HCT116 (cell line): ENCODE data around the gene ALDH1L2. TPM values are rescaled to one million over a fixed set of nuclear protein-coding genes. Genes with fewer than 3 reads are reported as not detected.

ENCODE experiments used
- ATAC-seq: fragments of 200-7000 bp; cut with Tn5 transposase; 2 replicates; pipeline ENCODE4 v1.9.1; 2020; ENCODE audit warnings: mild to moderate bottlenecking, moderate library complexity
- BruUV-seq: library from RNA; stranded (reverse); fragments of 400-500 nt; replicated peaks from 2 replicates; lab custom pipeline; 2021; lab: Mats Ljungman, UMichigan
- CTCF ChIA-PET: fragments of 300-600 bp; sonication (Branson Sonifier 250); formaldehyde crosslinking; loops from one replicate; lab custom pipeline; 2021; ENCODE audit warnings: antibody characterized with exemption; lab: Charles Lee
- POLR2A ChIA-PET: fragments of 300-600, 350-600 bp; sonication (Branson Sonifier 250); formaldehyde crosslinking; loops from one replicate; lab custom pipeline; 2021; ENCODE audit warnings: antibody characterized with exemption; lab: Charles Lee
- RAD21 ChIA-PET, 2 experiments: fragments of 300-600 bp; sonication (Branson Sonifier 250); formaldehyde crosslinking; loops; one replicate each; lab custom pipeline; 2023; ENCODE audit warnings: low total read pairs in 2 of 2; ENCODE audit not compliant: uncharacterized antibody in 2 of 2, unreplicated experiment in 2 of 2, low non-redundant PET in 1 of 2; lab: Charles Lee
- DNase-seq: peaks from one replicate; pipeline ENCODE4 v3.0.0-alpha.2; 2010; ENCODE audit warnings: low read depth, low spot score
- H2AFZ ChIP-seq: fragments of 200-600 bp; shearing (Covaris generic), sonication (generic); 2 replicates; pipeline ENCODE4 v1.6.1; 2017; ENCODE audit warnings: low read depth, mixed run types, mixed read lengths, antibody characterized with exemption, low read length; ENCODE audit not compliant: poor library complexity, severe bottlenecking
- H3K27ac ChIP-seq: 2 replicates; pipeline ENCODE4 v1.5.1; 2012; ENCODE audit warnings: low read depth, low read length
- H3K27me3 ChIP-seq: fragments of 200-600 bp; sonication (generic); 2 replicates; pipeline ENCODE4 v1.6.1; 2016; ENCODE audit warnings: mixed run types, low read length, mixed read lengths; ENCODE audit not compliant: insufficient read depth
- H3K36me3 ChIP-seq, 2 experiments: fragments of 200-500 bp in 1 of 2; fragments of 200-600 bp in 1 of 2; sonication (Bioruptor generic) in 1 of 2; sonication (generic) in 1 of 2; 2 replicates each; pipeline versions ENCODE4 v1.5.1 to v1.6.1; 2014 to 2016; ENCODE audit warnings: low read length in 2 of 2, inconsistent platforms in 1 of 2, mixed read lengths in 1 of 2, mixed run types in 1 of 2; ENCODE audit not compliant: insufficient read depth in 2 of 2, control insufficient read depth in 1 of 2
- H3K4me1 ChIP-seq, 2 experiments: fragments of 200-600 bp in 1 of 2; sonication (generic) in 1 of 2; 2 replicates each; pipeline versions ENCODE4 v1.5.1 to v1.6.1; 2012 to 2017; ENCODE audit warnings: low read length in 2 of 2, inconsistent platforms in 1 of 2, mild to moderate bottlenecking in 1 of 2, mixed read lengths in 1 of 2, mixed run types in 1 of 2, moderate library complexity in 1 of 2; ENCODE audit not compliant: insufficient read depth in 2 of 2, control insufficient read depth in 1 of 2
- H3K4me2 ChIP-seq: fragments of 200-600 bp; sonication (generic); 2 replicates; pipeline ENCODE4 v1.6.1; 2017; ENCODE audit warnings: mixed run types, low read length, mixed read lengths
- H3K4me3 ChIP-seq, 2 experiments: fragments of 200-600 bp in 1 of 2; sonication (generic) in 1 of 2; replicated peaks in 1 of 2; 2 replicates each; pipeline ENCODE4 v1.5.1; 2011 to 2016; ENCODE audit warnings: low read length in 2 of 2, control low read depth in 1 of 2, low read depth in 1 of 2, mild to moderate bottlenecking in 1 of 2, mixed read lengths in 1 of 2, mixed run types in 1 of 2
- H3K79me2 ChIP-seq: fragments of 200-600 bp; sonication (generic); 2 replicates; pipeline ENCODE4 v1.6.1; 2017; ENCODE audit warnings: mild to moderate bottlenecking, mixed run types, low read length, moderate library complexity, mixed read lengths; ENCODE audit not compliant: insufficient read depth
- H3K9ac ChIP-seq: fragments of 200-600 bp; sonication (generic); 2 replicates; pipeline ENCODE4 v1.6.1; 2016; ENCODE audit warnings: low read length, mixed read lengths
- H3K9me2 ChIP-seq: fragments of 200-600 bp; sonication (generic), shearing (Covaris generic); 2 replicates; pipeline ENCODE4 v1.6.1; 2017; ENCODE audit warnings: mixed run types, mild to moderate bottlenecking, moderate library complexity; ENCODE audit not compliant: insufficient read depth
- H3K9me3 ChIP-seq, 2 experiments: fragments of 200-500 bp in 1 of 2; fragments of 200-600 bp in 1 of 2; sonication (Bioruptor generic) in 1 of 2; sonication (generic) in 1 of 2; 2 replicates each; pipeline ENCODE4 v1.6.1; 2014 to 2017; ENCODE audit warnings: low read length in 2 of 2, mixed read lengths in 2 of 2, inconsistent platforms in 1 of 2, low read depth in 1 of 2, mild to moderate bottlenecking in 1 of 2, mixed run types in 1 of 2, moderate library complexity in 1 of 2; ENCODE audit not compliant: control insufficient read depth in 1 of 2, insufficient read depth in 1 of 2
- H4K20me1 ChIP-seq: fragments of 200-600 bp; sonication (generic), shearing (Covaris generic); 2 replicates; pipeline ENCODE4 v1.6.1; 2017; ENCODE audit warnings: mixed run types, mild to moderate bottlenecking, moderate library complexity; ENCODE audit not compliant: insufficient read depth
- ATF3 ChIP-seq: IDR thresholded peaks from 2 replicates; pipeline ENCODE4 v1.6.1; 2012
- CEBPB ChIP-seq: IDR thresholded peaks from 2 replicates; pipeline ENCODE4 v1.6.1; 2012; ENCODE audit warnings: low read depth
- EGR1 ChIP-seq: IDR thresholded peaks from 2 replicates; pipeline ENCODE4 v1.6.1; 2012; ENCODE audit warnings: low read depth
- ELF1 ChIP-seq: IDR thresholded peaks from 2 replicates; pipeline ENCODE4 v1.6.1; 2012; ENCODE audit warnings: low read depth, borderline replicate concordance
- EZH2 ChIP-seq: fragments of 200-600 bp; sonication (generic); IDR thresholded peaks from 2 replicates; pipeline ENCODE4 v1.6.1; 2017; ENCODE audit warnings: antibody characterized with exemption, mixed run types
- JUND ChIP-seq: IDR thresholded peaks from 2 replicates; pipeline ENCODE4 v1.6.1; 2012
- MAX ChIP-seq: IDR thresholded peaks from 2 replicates; pipeline ENCODE4 v1.6.1; 2012
- POLR2A ChIP-seq: IDR thresholded peaks from 2 replicates; pipeline ENCODE4 v1.7.0; 2011; ENCODE audit warnings: borderline replicate concordance; ENCODE audit not compliant: insufficient read depth, insufficient read length; ENCODE audit errors: extremely low read depth
- POLR2AphosphoS5 ChIP-seq: IDR thresholded peaks from 2 replicates; pipeline ENCODE4 v1.6.1; 2011; ENCODE audit warnings: mild to moderate bottlenecking, low read depth, low read length, moderate library complexity
- RAD21 ChIP-seq: IDR thresholded peaks from 2 replicates; pipeline ENCODE4 v1.6.1; 2012; ENCODE audit warnings: low read depth, mild to moderate bottlenecking
- SIN3A ChIP-seq: IDR thresholded peaks from 2 replicates; pipeline ENCODE4 v1.6.1; 2012; ENCODE audit warnings: low read depth
- YY1 ChIP-seq: IDR thresholded peaks from 2 replicates; pipeline ENCODE4 v1.6.1; 2011; ENCODE audit warnings: low read length, low read depth, moderate library complexity, mild to moderate bottlenecking; ENCODE audit not compliant: insufficient replicate concordance; ENCODE audit errors: extremely low read depth
- ZBTB33 ChIP-seq: IDR thresholded peaks from 2 replicates; pipeline ENCODE4 v1.6.1; 2011; ENCODE audit warnings: mild to moderate bottlenecking, low read length, moderate library complexity; ENCODE audit not compliant: insufficient replicate concordance; ENCODE audit errors: extremely low read depth
- ZFX ChIP-seq: fragments of 450-650 bp; IDR thresholded peaks from 2 replicates; pipeline ENCODE4 v1.6.1; 2017
- intact Hi-C: fragments of 100-400 bp; cut with micrococcal nuclease; formaldehyde crosslinking; loops from 2 replicates; pipeline ENCODE4 v1.10.0; 2022
- total RNA-seq: library from RNA; stranded (reverse); gene quantifications from one replicate; pipeline ENCODE4 v1.2.1, GENCODE V29; 2021; ENCODE audit not compliant: unreplicated experiment

ALDH1L2 gene
- total RNA-seq, 1 experiment from 2014 or later: 1.5 TPM

GRCh38 chr12:105014603-105015002, 69.7 kb downstream of the ALDH1L2 start:
- CTCF ChIA-PET: no interaction called here
- H3K27ac ChIP-seq: no peak overlapping the region
- ATAC-seq: no peak

More at GRCh38 chr12:105014603-105015002, 69.7 kb downstream of the ALDH1L2 start:
- H3K4me1 ChIP-seq: peaks cover 0 to 7% of the 10 kb centered on the region in 2 experiments; a peak in 1 of 4 replicates
- no TSS peak for BruUV-seq
- POLR2A ChIA-PET: no interaction called here
- H4K20me1 ChIP-seq: no peaks in the 10 kb centered on the region
- H3K79me2 ChIP-seq: peaks cover 12% of the 10 kb centered on the region; the same call in 1 of the 2 replicates
- no peaks in the 10 kb centered on the region for H3K27me3 ChIP-seq
- no peaks in the 10 kb centered on the region for H3K9me3 ChIP-seq
- no peak overlapping the region for H3K4me2 ChIP-seq
- RAD21 ChIA-PET: no interaction called here
- TF ChIP-seq CEBPB (no peak), ATF3 (no peak), ELF1 (no peak), POLR2AphosphoS5 (no peak), JUND (no peak), ZFX (no peak), ZBTB33 (no peak), MAX (no peak), POLR2A (no peak), EGR1 (no peak), EZH2 (no peak), RAD21 (no peak), SIN3A (no peak), YY1 (no peak)
- H3K36me3 ChIP-seq: no peaks in the 10 kb centered on the region
- H2AFZ ChIP-seq: no peak overlapping the region
- no peaks in the 10 kb centered on the region for H3K9me2 ChIP-seq
- no peak overlapping the region for H3K9ac ChIP-seq
- intact Hi-C loops: no loop called here
- DNase-seq: no peak
- no peak overlapping the region for H3K4me3 ChIP-seq
